HCT116 (cell line): Measurements from ENCODE around the gene CCDC38. TPM values are rescaled to one million over a fixed set of nuclear protein-coding genes. Genes with fewer than 3 reads are reported as not detected.

Experiments
- ATAC-seq: fragments of 200-7000 bp; cut with Tn5 transposase; 2 replicates; pipeline ENCODE4 v1.9.1; 2020; ENCODE audit warnings: mild to moderate bottlenecking, moderate library complexity
- BruUV-seq: library from RNA; stranded (reverse); fragments of 400-500 nt; replicated peaks from 2 replicates; lab custom pipeline; 2021; lab: Mats Ljungman, UMichigan
- CTCF ChIA-PET: fragments of 300-600 bp; sonication (Branson Sonifier 250); formaldehyde crosslinking; loops from one replicate; lab custom pipeline; 2021; ENCODE audit warnings: antibody characterized with exemption; lab: Charles Lee
- POLR2A ChIA-PET: fragments of 300-600, 350-600 bp; sonication (Branson Sonifier 250); formaldehyde crosslinking; loops from one replicate; lab custom pipeline; 2021; ENCODE audit warnings: antibody characterized with exemption; lab: Charles Lee
- RAD21 ChIA-PET, 2 experiments: fragments of 300-600 bp; sonication (Branson Sonifier 250); formaldehyde crosslinking; loops; one replicate each; lab custom pipeline; 2023; ENCODE audit warnings: low total read pairs in 2 of 2; ENCODE audit not compliant: uncharacterized antibody in 2 of 2, unreplicated experiment in 2 of 2, low non-redundant PET in 1 of 2; lab: Charles Lee
- DNase-seq: peaks from one replicate; pipeline ENCODE4 v3.0.0-alpha.2; 2010; ENCODE audit warnings: low read depth, low spot score
- H2AFZ ChIP-seq: fragments of 200-600 bp; shearing (Covaris generic), sonication (generic); 2 replicates; pipeline ENCODE4 v1.6.1; 2017; ENCODE audit warnings: low read depth, mixed run types, mixed read lengths, antibody characterized with exemption, low read length; ENCODE audit not compliant: poor library complexity, severe bottlenecking
- H3K27ac ChIP-seq: 2 replicates; pipeline ENCODE4 v1.5.1; 2012; ENCODE audit warnings: low read depth, low read length
- H3K27me3 ChIP-seq: fragments of 200-600 bp; sonication (generic); 2 replicates; pipeline ENCODE4 v1.6.1; 2016; ENCODE audit warnings: mixed run types, low read length, mixed read lengths; ENCODE audit not compliant: insufficient read depth
- H3K36me3 ChIP-seq, 2 experiments: fragments of 200-500 bp in 1 of 2; fragments of 200-600 bp in 1 of 2; sonication (Bioruptor generic) in 1 of 2; sonication (generic) in 1 of 2; 2 replicates each; pipeline versions ENCODE4 v1.5.1 to v1.6.1; 2014 to 2016; ENCODE audit warnings: low read length in 2 of 2, inconsistent platforms in 1 of 2, mixed read lengths in 1 of 2, mixed run types in 1 of 2; ENCODE audit not compliant: insufficient read depth in 2 of 2, control insufficient read depth in 1 of 2
- H3K4me1 ChIP-seq, 2 experiments: fragments of 200-600 bp in 1 of 2; sonication (generic) in 1 of 2; 2 replicates each; pipeline versions ENCODE4 v1.5.1 to v1.6.1; 2012 to 2017; ENCODE audit warnings: low read length in 2 of 2, inconsistent platforms in 1 of 2, mild to moderate bottlenecking in 1 of 2, mixed read lengths in 1 of 2, mixed run types in 1 of 2, moderate library complexity in 1 of 2; ENCODE audit not compliant: insufficient read depth in 2 of 2, control insufficient read depth in 1 of 2
- H3K4me2 ChIP-seq: fragments of 200-600 bp; sonication (generic); 2 replicates; pipeline ENCODE4 v1.6.1; 2017; ENCODE audit warnings: mixed run types, low read length, mixed read lengths
- H3K4me3 ChIP-seq, 2 experiments: fragments of 200-600 bp in 1 of 2; sonication (generic) in 1 of 2; replicated peaks in 1 of 2; 2 replicates each; pipeline ENCODE4 v1.5.1; 2011 to 2016; ENCODE audit warnings: low read length in 2 of 2, control low read depth in 1 of 2, low read depth in 1 of 2, mild to moderate bottlenecking in 1 of 2, mixed read lengths in 1 of 2, mixed run types in 1 of 2
- H3K79me2 ChIP-seq: fragments of 200-600 bp; sonication (generic); 2 replicates; pipeline ENCODE4 v1.6.1; 2017; ENCODE audit warnings: mild to moderate bottlenecking, mixed run types, low read length, moderate library complexity, mixed read lengths; ENCODE audit not compliant: insufficient read depth
- H3K9ac ChIP-seq: fragments of 200-600 bp; sonication (generic); 2 replicates; pipeline ENCODE4 v1.6.1; 2016; ENCODE audit warnings: low read length, mixed read lengths
- H3K9me2 ChIP-seq: fragments of 200-600 bp; sonication (generic), shearing (Covaris generic); 2 replicates; pipeline ENCODE4 v1.6.1; 2017; ENCODE audit warnings: mixed run types, mild to moderate bottlenecking, moderate library complexity; ENCODE audit not compliant: insufficient read depth
- H3K9me3 ChIP-seq, 2 experiments: fragments of 200-500 bp in 1 of 2; fragments of 200-600 bp in 1 of 2; sonication (Bioruptor generic) in 1 of 2; sonication (generic) in 1 of 2; 2 replicates each; pipeline ENCODE4 v1.6.1; 2014 to 2017; ENCODE audit warnings: low read length in 2 of 2, mixed read lengths in 2 of 2, inconsistent platforms in 1 of 2, low read depth in 1 of 2, mild to moderate bottlenecking in 1 of 2, mixed run types in 1 of 2, moderate library complexity in 1 of 2; ENCODE audit not compliant: control insufficient read depth in 1 of 2, insufficient read depth in 1 of 2
- H4K20me1 ChIP-seq: fragments of 200-600 bp; sonication (generic), shearing (Covaris generic); 2 replicates; pipeline ENCODE4 v1.6.1; 2017; ENCODE audit warnings: mixed run types, mild to moderate bottlenecking, moderate library complexity; ENCODE audit not compliant: insufficient read depth
- ATF3 ChIP-seq: IDR thresholded peaks from 2 replicates; pipeline ENCODE4 v1.6.1; 2012
- CBX3 ChIP-seq: IDR thresholded peaks from 2 replicates; pipeline ENCODE4 v1.6.1; 2012; ENCODE audit warnings: low read depth
- CEBPB ChIP-seq: IDR thresholded peaks from 2 replicates; pipeline ENCODE4 v1.6.1; 2012; ENCODE audit warnings: low read depth
- ELF1 ChIP-seq: IDR thresholded peaks from 2 replicates; pipeline ENCODE4 v1.6.1; 2012; ENCODE audit warnings: low read depth, borderline replicate concordance
- EZH2phosphoT487 ChIP-seq: fragments of 200-600 bp; IDR thresholded peaks from 2 replicates; pipeline ENCODE4 v1.6.1; 2018; ENCODE audit warnings: antibody characterized with exemption, borderline replicate concordance
- FOSL1 ChIP-seq: IDR thresholded peaks from 2 replicates; pipeline ENCODE4 v1.6.1; 2012; ENCODE audit warnings: low read depth
- POLR2A ChIP-seq: IDR thresholded peaks from 2 replicates; pipeline ENCODE4 v1.7.0; 2011; ENCODE audit warnings: borderline replicate concordance; ENCODE audit not compliant: insufficient read depth, insufficient read length; ENCODE audit errors: extremely low read depth
- SIN3A ChIP-seq: IDR thresholded peaks from 2 replicates; pipeline ENCODE4 v1.6.1; 2012; ENCODE audit warnings: low read depth
- ZFX ChIP-seq: fragments of 450-650 bp; IDR thresholded peaks from 2 replicates; pipeline ENCODE4 v1.6.1; 2017
- intact Hi-C: fragments of 100-400 bp; cut with micrococcal nuclease; formaldehyde crosslinking; loops from 2 replicates; pipeline ENCODE4 v1.10.0; 2022
- total RNA-seq: library from RNA; stranded (reverse); gene quantifications from one replicate; pipeline ENCODE4 v1.2.1, GENCODE V29; 2021; ENCODE audit not compliant: unreplicated experiment
- TF ChIP-seq, protein P1 (sequence below): IDR thresholded peaks from 2 replicates; pipeline ENCODE4 v1.6.1; 2011; ENCODE audit warnings: mild to moderate bottlenecking, low read length, moderate library complexity; ENCODE audit not compliant: insufficient replicate concordance; ENCODE audit errors: extremely low read depth
- TF ChIP-seq, protein P2 (sequence below): IDR thresholded peaks from 2 replicates; pipeline ENCODE4 v1.6.1; 2012; ENCODE audit warnings: low read depth

The CCDC38 gene
- total RNA-seq, 1 experiment from 2014 or later: 0.27 TPM

GRCh38 chr12:95988506-95989275, 46.3 kb upstream of the CCDC38 start:
- no peaks in the 10 kb centered on the region for H3K79me2 ChIP-seq
- CTCF ChIA-PET: interaction anchor here (1.7 kb wide), 1 partner anchor 9 kb away, joined by 6 read pairs; no protein-coding TSS in a partner anchor
- TF ChIP-seq CBX3 (no peak), ATF3 (no peak), SIN3A (no peak), EZH2phosphoT487 (no peak), ZFX (no peak), POLR2A (no peak), CEBPB (no peak), ELF1 (no peak), FOSL1 (no peak)
- TF ChIP-seq, protein P1, sequence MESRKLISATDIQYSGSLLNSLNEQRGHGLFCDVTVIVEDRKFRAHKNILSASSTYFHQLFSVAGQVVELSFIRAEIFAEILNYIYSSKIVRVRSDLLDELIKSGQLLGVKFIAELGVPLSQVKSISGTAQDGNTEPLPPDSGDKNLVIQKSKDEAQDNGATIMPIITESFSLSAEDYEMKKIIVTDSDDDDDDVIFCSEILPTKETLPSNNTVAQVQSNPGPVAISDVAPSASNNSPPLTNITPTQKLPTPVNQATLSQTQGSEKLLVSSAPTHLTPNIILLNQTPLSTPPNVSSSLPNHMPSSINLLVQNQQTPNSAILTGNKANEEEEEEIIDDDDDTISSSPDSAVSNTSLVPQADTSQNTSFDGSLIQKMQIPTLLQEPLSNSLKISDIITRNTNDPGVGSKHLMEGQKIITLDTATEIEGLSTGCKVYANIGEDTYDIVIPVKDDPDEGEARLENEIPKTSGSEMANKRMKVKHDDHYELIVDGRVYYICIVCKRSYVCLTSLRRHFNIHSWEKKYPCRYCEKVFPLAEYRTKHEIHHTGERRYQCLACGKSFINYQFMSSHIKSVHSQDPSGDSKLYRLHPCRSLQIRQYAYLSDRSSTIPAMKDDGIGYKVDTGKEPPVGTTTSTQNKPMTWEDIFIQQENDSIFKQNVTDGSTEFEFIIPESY: no peak
- TF ChIP-seq, protein P2, sequence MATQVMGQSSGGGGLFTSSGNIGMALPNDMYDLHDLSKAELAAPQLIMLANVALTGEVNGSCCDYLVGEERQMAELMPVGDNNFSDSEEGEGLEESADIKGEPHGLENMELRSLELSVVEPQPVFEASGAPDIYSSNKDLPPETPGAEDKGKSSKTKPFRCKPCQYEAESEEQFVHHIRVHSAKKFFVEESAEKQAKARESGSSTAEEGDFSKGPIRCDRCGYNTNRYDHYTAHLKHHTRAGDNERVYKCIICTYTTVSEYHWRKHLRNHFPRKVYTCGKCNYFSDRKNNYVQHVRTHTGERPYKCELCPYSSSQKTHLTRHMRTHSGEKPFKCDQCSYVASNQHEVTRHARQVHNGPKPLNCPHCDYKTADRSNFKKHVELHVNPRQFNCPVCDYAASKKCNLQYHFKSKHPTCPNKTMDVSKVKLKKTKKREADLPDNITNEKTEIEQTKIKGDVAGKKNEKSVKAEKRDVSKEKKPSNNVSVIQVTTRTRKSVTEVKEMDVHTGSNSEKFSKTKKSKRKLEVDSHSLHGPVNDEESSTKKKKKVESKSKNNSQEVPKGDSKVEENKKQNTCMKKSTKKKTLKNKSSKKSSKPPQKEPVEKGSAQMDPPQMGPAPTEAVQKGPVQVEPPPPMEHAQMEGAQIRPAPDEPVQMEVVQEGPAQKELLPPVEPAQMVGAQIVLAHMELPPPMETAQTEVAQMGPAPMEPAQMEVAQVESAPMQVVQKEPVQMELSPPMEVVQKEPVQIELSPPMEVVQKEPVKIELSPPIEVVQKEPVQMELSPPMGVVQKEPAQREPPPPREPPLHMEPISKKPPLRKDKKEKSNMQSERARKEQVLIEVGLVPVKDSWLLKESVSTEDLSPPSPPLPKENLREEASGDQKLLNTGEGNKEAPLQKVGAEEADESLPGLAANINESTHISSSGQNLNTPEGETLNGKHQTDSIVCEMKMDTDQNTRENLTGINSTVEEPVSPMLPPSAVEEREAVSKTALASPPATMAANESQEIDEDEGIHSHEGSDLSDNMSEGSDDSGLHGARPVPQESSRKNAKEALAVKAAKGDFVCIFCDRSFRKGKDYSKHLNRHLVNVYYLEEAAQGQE: no peak
- H3K4me3 ChIP-seq: no peak overlapping the region
- no peaks in the 10 kb centered on the region for H3K9me3 ChIP-seq
- H3K9ac ChIP-seq: no peak overlapping the region
- RAD21 ChIA-PET: no interaction called here
- no peaks in the 10 kb centered on the region for H3K27me3 ChIP-seq
- ATAC-seq (no peak), DNase-seq (no peak)
- no peaks in the 10 kb centered on the region for H4K20me1 ChIP-seq
- H3K36me3 ChIP-seq: no peaks in the 10 kb centered on the region
- no peak overlapping the region for H2AFZ ChIP-seq
- H3K4me1 ChIP-seq: no peaks in the 10 kb centered on the region
- no peak overlapping the region for H3K27ac ChIP-seq
- POLR2A ChIA-PET: no interaction called here
- no peaks in the 10 kb centered on the region for H3K9me2 ChIP-seq
- intact Hi-C loops: no loop called here
- H3K4me2 ChIP-seq: no peak overlapping the region
- no TSS peak for BruUV-seq
